GM12873 (cell line): Measurements from ENCODE around the gene MEIS1.

Source experiments
- TF ChIP-seq, protein P1 (sequence below): IDR thresholded peaks from 2 replicates; pipeline ENCODE4 v1.5.1; 2012; ENCODE audit warnings: low read depth, mild to moderate bottlenecking, moderate library complexity, low read length, control low read depth; ENCODE audit not compliant: insufficient read depth; ENCODE audit errors: missing control alignments

MEIS1 gene

DNA sequence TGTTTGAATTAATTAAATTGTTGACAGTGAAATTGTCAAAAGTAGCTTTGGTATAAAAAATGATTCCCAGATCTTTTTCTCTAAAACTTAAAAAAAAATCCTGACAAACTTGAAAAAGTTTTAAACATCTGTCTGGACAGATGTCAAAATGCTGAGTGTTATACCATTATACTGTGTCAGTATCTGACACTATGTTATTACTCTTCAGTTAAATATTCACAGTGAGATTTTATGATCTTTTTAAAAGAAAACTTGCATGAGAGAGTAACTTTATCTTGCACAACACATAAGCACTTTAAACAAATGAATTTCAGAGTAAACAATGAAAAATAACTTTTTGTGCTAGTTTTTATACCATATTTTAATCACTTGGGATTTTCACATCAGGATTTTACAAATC lies 167.4 kb downstream of the MEIS1 start:
- TF ChIP-seq, protein P1, sequence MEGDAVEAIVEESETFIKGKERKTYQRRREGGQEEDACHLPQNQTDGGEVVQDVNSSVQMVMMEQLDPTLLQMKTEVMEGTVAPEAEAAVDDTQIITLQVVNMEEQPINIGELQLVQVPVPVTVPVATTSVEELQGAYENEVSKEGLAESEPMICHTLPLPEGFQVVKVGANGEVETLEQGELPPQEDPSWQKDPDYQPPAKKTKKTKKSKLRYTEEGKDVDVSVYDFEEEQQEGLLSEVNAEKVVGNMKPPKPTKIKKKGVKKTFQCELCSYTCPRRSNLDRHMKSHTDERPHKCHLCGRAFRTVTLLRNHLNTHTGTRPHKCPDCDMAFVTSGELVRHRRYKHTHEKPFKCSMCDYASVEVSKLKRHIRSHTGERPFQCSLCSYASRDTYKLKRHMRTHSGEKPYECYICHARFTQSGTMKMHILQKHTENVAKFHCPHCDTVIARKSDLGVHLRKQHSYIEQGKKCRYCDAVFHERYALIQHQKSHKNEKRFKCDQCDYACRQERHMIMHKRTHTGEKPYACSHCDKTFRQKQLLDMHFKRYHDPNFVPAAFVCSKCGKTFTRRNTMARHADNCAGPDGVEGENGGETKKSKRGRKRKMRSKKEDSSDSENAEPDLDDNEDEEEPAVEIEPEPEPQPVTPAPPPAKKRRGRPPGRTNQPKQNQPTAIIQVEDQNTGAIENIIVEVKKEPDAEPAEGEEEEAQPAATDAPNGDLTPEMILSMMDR: no peak

DNA sequence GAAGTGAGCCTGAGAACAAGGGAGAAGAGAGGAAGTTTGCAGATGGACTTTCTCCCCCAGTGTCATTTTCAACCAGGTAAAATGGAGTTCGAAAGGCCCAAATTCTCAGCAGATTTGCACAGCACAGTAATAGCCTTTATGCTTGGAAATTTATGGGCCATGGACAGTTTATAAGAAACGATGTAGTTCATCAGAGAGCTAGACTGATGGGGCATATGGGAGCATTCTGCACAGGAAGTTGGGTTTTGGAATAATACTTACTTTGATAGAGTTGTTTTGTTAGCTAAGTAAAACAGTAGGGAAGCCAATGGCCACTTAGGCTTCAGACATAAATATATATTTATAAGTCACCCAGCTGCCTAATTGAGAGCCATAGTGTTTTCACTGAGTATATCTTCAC lies 169.4 kb downstream of the MEIS1 start:
- TF ChIP-seq, protein P1: no peak

DNA sequence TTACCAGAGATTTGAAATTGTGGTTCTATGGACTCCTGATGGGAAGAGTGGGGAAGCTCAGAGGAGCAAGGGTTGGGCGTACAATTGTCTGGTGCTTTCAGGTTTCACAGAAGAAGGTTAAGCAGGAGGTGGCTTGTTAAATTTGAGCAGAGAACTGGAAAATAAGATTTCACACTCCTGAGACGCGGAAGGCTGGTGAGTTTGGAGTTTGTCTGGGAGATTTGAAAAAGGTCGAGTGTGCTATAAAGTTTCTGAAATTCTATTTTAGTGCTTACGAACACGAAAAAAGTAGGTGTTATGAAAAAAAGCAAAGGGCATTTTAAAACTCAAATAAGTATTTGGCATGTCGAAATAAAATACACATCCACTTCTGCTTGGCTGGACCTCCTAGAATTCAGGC lies 170.1 kb downstream of the MEIS1 start:
- TF ChIP-seq, protein P1: no peak

DNA sequence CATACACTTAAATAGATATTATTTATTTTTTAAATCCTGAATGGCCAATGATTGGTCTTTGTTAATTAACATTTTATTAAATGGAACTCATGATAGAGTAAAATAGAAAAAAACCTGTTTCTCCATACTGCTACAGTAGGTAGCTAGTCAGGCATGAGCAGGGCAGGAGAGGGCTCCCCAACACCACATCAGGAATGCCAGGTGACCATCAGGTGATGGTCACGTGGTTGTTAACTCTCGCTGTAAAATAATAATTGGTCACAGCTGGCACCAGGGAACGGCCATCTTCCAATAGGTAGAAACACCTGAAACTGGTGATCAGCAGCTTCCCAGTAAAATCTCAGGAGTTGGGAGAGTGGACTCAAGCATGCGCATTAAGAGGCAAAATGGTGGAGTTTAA lies 172.2 kb downstream of the MEIS1 start:
- TF ChIP-seq, protein P1: no peak
